ENCODE measurements around the gene CD96.
A peak's percentile ranks its signal among the peaks of the same experiment; 100 is the strongest.
"Not testable (repeated sequence)": the region's sequence is repeated elsewhere in the genome, so short reads cannot be mapped to it uniquely, and the experiment has no call there.

The CD96 gene

GRCh38 chr3:111617912-111618601 is 76.1 kb downstream of the CD96 start:
- ATAC-seq (replicated peaks; ENCODE audit: extremely low read depth, poor library complexity, severe bottlenecking) (no peak), DNase-seq (ENCODE audit: low spot score in 2 of 2) (no peak)
- H3K4me1 Mint-ChIP-seq: peaks cover 44% of the 10 kb centered on the region
- no peak overlapping the region for H3K4me3 Mint-ChIP-seq
- no peaks in the 10 kb centered on the region for H3K9me3 Mint-ChIP-seq
- peaks cover 10% of the 10 kb centered on the region for H3K36me3 Mint-ChIP-seq (ENCODE audit: insufficient read depth)
- H3K27me3 Mint-ChIP-seq: no peaks in the 10 kb centered on the region
- H3K27ac Mint-ChIP-seq (ENCODE audit: low read depth): peak overlapping the region; percentile 89

DNA sequence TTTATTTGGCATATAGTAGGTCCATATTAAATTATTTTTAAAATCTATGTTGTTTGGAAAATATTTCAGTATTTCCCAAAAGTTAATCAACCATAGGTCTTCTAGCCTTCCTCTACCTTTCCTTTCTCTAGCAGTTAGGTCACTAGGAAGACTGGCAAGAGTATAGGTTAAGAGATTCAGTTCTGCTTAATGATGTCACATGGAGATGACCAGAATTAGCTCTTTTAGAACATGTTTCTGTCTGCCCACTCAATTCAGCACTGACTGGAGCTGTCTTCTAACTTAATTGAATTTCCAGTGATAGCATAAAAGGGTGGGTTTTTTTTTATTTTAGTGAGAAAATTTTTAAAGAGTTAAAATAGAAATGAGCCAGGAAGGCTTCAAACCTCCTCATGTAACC is 76.9 kb downstream of the CD96 start:
- Mint-ChIP-seq H3K27ac (ENCODE audit: low read depth) (peak overlapping the region; percentile 89), H3K27me3 (no peaks in the 10 kb centered on the region), H3K4me1 (peaks cover 39% of the 10 kb centered on the region), H3K36me3 (ENCODE audit: insufficient read depth) (peaks cover 12% of the 10 kb centered on the region), H3K4me3 (no peak overlapping the region), H3K9me3 (no peaks in the 10 kb centered on the region)
- DNase-seq (ENCODE audit: low spot score in 2 of 2) (no peak), ATAC-seq (replicated peaks; ENCODE audit: extremely low read depth, poor library complexity, severe bottlenecking) (no peak)

- Mint-ChIP-seq H3K4me1 (peaks cover 39% of the 10 kb centered on the region), H3K9me3 (no peaks in the 10 kb centered on the region), H3K36me3 (ENCODE audit: insufficient read depth) (peaks cover 19% of the 10 kb centered on the region), H3K27me3 (no peaks in the 10 kb centered on the region), H3K4me3 (no peak overlapping the region), H3K27ac (ENCODE audit: low read depth) (peak overlapping the region; percentile 35)
- no peak for ATAC-seq (replicated peaks; ENCODE audit: extremely low read depth, poor library complexity, severe bottlenecking)
- no peak for DNase-seq (ENCODE audit: low spot score in 2 of 2)
These were observed 77.8 kb downstream of the CD96 start for GRCh38 chr3:111619833-111620232.

DNA sequence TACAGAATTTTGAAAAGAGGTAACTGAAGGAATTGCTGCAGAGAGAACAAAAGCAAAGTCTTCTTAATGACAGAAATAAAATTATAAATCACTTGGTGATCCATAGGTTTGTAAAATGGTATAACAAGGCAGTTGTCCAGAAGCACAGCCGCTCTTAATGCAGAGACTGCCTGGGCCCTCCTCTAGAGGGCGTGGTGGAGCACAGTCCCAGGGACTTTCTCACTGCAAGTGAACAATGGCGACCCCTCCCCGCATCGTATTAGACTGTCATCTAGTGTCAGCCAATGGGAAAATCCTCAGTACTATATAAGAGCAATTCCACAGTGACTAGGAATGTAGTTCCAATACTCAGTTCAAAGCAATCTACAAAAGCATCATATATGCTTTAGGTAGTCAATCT is 79.5 kb downstream of the CD96 start:
- DNase-seq (ENCODE audit: low spot score in 2 of 2) (no peak), ATAC-seq (replicated peaks; ENCODE audit: extremely low read depth, poor library complexity, severe bottlenecking) (no peak)
- H3K4me3 Mint-ChIP-seq: no peak overlapping the region
- H3K27ac Mint-ChIP-seq (ENCODE audit: low read depth): no peak overlapping the region
- H3K4me1 Mint-ChIP-seq: peaks cover 22% of the 10 kb centered on the region
- peaks cover 25% of the 10 kb centered on the region for H3K36me3 Mint-ChIP-seq (ENCODE audit: insufficient read depth)
- no peaks in the 10 kb centered on the region for H3K27me3 Mint-ChIP-seq
- no peaks in the 10 kb centered on the region for H3K9me3 Mint-ChIP-seq

- Mint-ChIP-seq H3K36me3 (ENCODE audit: insufficient read depth) (peaks cover 34% of the 10 kb centered on the region), H3K9me3 (peaks cover 8% of the 10 kb centered on the region)
These were observed 85.1 kb downstream of the CD96 start for GRCh38 chr3:111627092-111627491.

DNA sequence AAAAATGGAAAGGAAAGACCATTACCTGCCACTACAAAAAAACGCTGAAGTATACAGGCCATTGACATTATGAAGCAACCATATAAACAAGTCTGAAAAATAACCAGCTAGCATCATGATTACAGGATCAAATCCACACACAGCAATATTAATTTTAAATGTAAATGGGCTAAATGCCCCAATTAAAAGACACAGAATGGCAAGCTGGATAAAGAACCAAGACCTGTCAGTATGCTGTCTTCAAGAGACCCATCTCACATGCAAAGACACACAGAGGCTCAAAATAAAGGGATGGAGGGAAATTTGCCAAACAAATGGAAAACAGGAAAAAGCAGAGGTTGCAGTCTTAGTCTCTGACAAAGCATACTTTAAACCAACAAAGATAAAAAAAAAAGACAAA is 87.0 kb downstream of the CD96 start:
- not testable (repeated sequence) for H3K27me3 Mint-ChIP-seq; H3K9me3 Mint-ChIP-seq; ATAC-seq (replicated peaks; ENCODE audit: extremely low read depth, poor library complexity, severe bottlenecking); DNase-seq (ENCODE audit: low spot score in 2 of 2); H3K4me1 Mint-ChIP-seq; H3K4me3 Mint-ChIP-seq
- Mint-ChIP-seq H3K36me3 (ENCODE audit: insufficient read depth) (peaks cover 28% of the 10 kb centered on the region), H3K27ac (ENCODE audit: low read depth) (peak overlapping the region; percentile 23)

More at GRCh38 chr3:111627092-111627491, 85.1 kb downstream of the CD96 start:
- Mint-ChIP-seq H3K4me3 (no peak overlapping the region), H3K27ac (ENCODE audit: low read depth) (no peak overlapping the region), H3K27me3 (no peaks in the 10 kb centered on the region), H3K4me1 (peaks cover 8% of the 10 kb centered on the region)
- ATAC-seq (replicated peaks; ENCODE audit: extremely low read depth, poor library complexity, severe bottlenecking) (no peak), DNase-seq (ENCODE audit: low spot score in 2 of 2) (no peak)

DNA sequence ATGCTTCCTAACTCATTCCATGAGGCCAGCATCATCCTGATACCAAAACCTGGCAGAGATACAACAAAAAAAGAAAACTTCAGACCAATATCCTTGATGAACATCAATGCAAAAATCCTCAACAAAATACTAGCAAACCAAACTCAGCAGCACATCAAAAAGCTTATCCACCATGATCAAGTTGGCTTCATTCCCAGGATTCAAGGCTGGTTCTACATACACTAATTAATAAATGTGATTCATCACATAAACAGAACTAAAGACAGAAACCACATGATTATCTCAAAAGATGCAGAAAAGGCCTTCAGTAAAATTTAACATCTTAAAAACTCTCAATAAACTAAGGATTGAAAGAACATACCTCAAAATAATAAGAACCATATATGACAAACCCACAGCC is 88.6 kb downstream of the CD96 start:
- ATAC-seq (replicated peaks; ENCODE audit: extremely low read depth, poor library complexity, severe bottlenecking); H3K4me1 Mint-ChIP-seq; H3K4me3 Mint-ChIP-seq; H3K27me3 Mint-ChIP-seq; DNase-seq (ENCODE audit: low spot score in 2 of 2); H3K9me3 Mint-ChIP-seq: not testable (repeated sequence)
- Mint-ChIP-seq H3K36me3 (ENCODE audit: insufficient read depth) (peaks cover 15% of the 10 kb centered on the region), H3K27ac (ENCODE audit: low read depth) (peak overlapping the region; percentile 32)

DNA sequence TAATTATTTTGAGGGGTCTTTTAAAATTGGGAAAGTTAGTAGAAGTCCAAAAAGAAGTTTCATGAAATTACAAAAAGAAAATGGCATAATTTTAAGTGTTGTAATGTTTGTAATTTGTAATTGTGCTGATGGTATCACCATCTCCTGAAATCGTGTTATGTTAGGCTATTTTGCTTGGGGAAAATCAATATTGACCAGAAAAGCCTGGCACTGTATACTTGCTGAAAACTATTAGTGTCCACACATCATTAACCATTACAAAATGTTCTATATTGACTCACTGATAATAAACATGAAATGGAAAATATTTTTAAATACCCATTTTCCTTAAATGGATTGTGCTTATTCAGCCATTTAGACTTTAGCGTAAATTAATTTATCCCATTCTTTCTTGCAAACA is 93.4 kb downstream of the CD96 start:
- Mint-ChIP-seq H3K9me3 (no peaks in the 10 kb centered on the region), H3K27ac (ENCODE audit: low read depth) (no peak overlapping the region), H3K4me1 (no peaks in the 10 kb centered on the region), H3K4me3 (no peak overlapping the region), H3K36me3 (ENCODE audit: insufficient read depth) (peaks cover 25% of the 10 kb centered on the region), H3K27me3 (no peaks in the 10 kb centered on the region)
- no peak for ATAC-seq (replicated peaks; ENCODE audit: extremely low read depth, poor library complexity, severe bottlenecking)
- DNase-seq (ENCODE audit: low spot score in 2 of 2): no peak

- no peak overlapping the region for H3K27ac Mint-ChIP-seq (ENCODE audit: low read depth)
- no peak for ATAC-seq (replicated peaks; ENCODE audit: extremely low read depth, poor library complexity, severe bottlenecking)
- H3K4me1 Mint-ChIP-seq: no peaks in the 10 kb centered on the region
- peaks cover 25% of the 10 kb centered on the region for H3K36me3 Mint-ChIP-seq (ENCODE audit: insufficient read depth)
- no peaks in the 10 kb centered on the region for H3K27me3 Mint-ChIP-seq
- no peaks in the 10 kb centered on the region for H3K9me3 Mint-ChIP-seq
- DNase-seq (ENCODE audit: low spot score in 2 of 2): no peak
- no peak overlapping the region for H3K4me3 Mint-ChIP-seq
These were observed 94.4 kb downstream of the CD96 start for GRCh38 chr3:111636366-111636885.

GRCh38 chr3:111639316-111639715 is 97.3 kb downstream of the CD96 start:
- H3K27ac Mint-ChIP-seq (ENCODE audit: low read depth): peak overlapping the region; percentile 55

DNA sequence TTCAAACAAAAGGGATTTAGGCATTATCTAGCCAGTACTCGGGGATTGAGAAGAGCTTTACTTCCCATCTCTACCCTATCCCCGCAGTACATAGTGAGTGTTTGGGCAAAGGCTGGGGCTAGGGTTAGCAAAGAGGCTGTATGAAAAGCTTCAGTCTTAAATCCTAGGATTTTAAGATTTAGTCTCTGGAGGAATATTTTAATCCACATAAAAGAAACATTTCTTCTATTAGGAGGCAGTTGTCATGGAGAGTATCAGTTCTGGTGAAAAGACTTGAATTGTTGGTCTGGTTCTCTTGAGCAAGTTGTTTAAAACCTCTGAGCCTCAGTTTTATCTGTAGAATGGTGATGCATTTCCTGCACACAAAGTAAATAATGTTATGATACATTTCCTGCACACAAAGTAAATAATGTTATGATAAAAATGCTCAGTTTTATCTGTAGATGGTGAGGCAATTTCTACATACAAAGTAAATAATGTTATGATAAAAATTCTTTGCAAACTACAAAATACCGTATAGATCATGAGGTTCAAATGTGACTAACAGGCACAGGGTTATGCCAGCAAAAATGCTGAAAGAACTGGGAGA is 107.1 kb downstream of the CD96 start:
- no peak for ATAC-seq (replicated peaks; ENCODE audit: extremely low read depth, poor library complexity, severe bottlenecking)
- no peaks in the 10 kb centered on the region for H3K27me3 Mint-ChIP-seq
- H3K4me1 Mint-ChIP-seq: peaks cover 19% of the 10 kb centered on the region
- DNase-seq (ENCODE audit: low spot score in 2 of 2): no peak
- no peak overlapping the region for H3K4me3 Mint-ChIP-seq
- H3K36me3 Mint-ChIP-seq (ENCODE audit: insufficient read depth): peaks cover 38% of the 10 kb centered on the region
- no peaks in the 10 kb centered on the region for H3K9me3 Mint-ChIP-seq
- no peak overlapping the region for H3K27ac Mint-ChIP-seq (ENCODE audit: low read depth)

More at GRCh38 chr3:111639316-111639715, 97.3 kb downstream of the CD96 start:
- peaks cover 23% of the 10 kb centered on the region for H3K36me3 Mint-ChIP-seq (ENCODE audit: insufficient read depth)
- no peaks in the 10 kb centered on the region for H3K4me1 Mint-ChIP-seq
- H3K4me3 Mint-ChIP-seq: no peak overlapping the region
- no peaks in the 10 kb centered on the region for H3K9me3 Mint-ChIP-seq
- DNase-seq (ENCODE audit: low spot score in 2 of 2): no peak
- no peaks in the 10 kb centered on the region for H3K27me3 Mint-ChIP-seq
- ATAC-seq (replicated peaks; ENCODE audit: extremely low read depth, poor library complexity, severe bottlenecking): no peak

DNA sequence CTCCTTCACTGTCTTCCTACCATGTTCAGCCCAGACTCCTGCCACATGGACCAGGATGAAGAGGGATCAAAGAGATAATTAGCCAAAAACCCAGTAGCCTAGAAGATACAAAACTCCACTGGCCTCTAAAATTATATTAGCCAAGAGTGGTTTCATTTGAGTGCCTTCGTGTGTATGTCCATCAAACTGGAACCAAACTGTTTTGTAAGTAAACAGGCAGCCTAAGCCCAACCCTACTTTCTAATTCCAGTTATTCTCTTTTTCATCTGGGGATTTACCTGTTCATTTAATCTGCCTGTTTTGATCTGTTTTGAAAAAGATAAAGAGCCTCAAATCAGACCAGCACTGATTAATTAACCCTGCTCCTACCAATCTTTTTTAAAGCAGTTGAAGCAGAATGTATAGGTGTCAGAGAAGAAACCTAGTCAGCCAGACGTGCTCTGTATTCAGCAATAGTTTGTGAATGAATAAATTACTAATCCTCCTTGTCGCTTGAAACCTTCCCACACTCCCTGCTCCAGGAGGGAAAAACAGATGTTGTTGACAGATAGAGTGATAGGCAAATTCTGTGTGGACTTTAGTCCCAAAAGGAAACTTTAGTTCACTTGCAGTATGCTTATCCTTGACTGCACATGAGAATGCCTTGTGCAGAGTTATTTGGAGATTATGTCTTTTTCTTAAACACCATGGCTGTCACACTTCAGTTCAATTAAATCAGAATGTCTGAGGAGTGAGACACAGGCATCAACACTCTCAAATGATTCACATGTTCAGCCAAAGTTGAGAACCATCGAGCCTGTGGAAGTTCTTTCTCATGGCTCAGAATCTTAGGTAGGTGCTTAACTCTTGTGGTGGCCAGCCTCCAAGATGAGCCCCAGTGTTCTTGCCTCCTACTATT is 108.6 kb downstream of the CD96 start:
- Mint-ChIP-seq H3K36me3 (ENCODE audit: insufficient read depth) (peaks cover 44% of the 10 kb centered on the region), H3K9me3 (no peaks in the 10 kb centered on the region), H3K4me3 (no peak overlapping the region), H3K27ac (ENCODE audit: low read depth) (no peak overlapping the region), H3K4me1 (peaks cover 19% of the 10 kb centered on the region), H3K27me3 (no peaks in the 10 kb centered on the region)
- DNase-seq (ENCODE audit: low spot score in 2 of 2) (no peak), ATAC-seq (replicated peaks; ENCODE audit: extremely low read depth, poor library complexity, severe bottlenecking) (no peak)

Measured in central memory CD8-positive, alpha-beta T cell (primary cell).